ENCODE data around the gene BTBD6.
"Not testable (repeated sequence)": the region's sequence is repeated elsewhere in the genome, so short reads cannot be mapped to it uniquely, and the experiment has no call there.

BTBD6 gene

DNA sequence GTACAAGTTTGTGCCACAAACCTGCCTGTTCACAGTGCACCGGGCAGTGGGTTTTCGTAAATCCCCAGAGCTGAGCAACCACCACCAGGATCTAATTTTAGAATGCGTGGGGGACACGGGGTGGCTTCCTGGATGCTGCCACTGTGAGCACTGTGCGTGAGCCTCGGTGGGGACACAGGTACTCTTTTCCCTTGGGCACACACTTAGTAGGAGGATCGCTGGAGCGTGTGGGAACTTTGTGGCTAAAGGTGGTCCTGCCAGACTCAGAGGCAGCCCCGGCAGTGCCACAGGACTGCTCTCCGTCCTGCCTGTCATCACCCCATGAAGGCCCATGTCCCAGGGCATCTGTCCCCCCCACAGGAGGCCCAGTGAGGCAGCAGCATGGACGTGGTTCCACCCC lies 21.1 kb downstream of the BTBD6 start:
- DNase-seq (ENCODE audit: low spot score) = no peak

GRCh38 chr14:105271224-105271890 lies 23.0 kb downstream of the BTBD6 start:
- DNase-seq (ENCODE audit: low spot score) = no peak

DNA sequence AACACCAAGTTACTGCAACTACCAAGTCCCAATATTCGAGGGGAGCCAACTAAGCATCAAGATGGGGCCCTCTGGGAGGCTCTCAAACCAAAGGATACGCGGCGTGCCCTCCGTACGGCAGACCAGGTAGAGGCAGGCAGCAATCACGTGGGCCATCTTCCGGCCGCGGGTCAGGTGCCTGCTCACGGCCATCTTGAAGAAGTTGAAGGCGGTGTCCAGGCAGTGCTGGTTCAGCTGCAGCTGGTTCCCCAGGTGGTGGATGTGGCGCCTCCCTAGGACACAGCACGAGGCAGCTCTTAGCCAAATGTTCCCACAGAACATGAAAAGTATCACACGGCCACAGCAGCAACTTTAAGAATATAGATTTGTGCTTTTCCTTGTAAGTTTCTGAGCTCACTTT lies 24.3 kb downstream of the BTBD6 start:
- DNase-seq (ENCODE audit: low spot score) = no peak

DNA sequence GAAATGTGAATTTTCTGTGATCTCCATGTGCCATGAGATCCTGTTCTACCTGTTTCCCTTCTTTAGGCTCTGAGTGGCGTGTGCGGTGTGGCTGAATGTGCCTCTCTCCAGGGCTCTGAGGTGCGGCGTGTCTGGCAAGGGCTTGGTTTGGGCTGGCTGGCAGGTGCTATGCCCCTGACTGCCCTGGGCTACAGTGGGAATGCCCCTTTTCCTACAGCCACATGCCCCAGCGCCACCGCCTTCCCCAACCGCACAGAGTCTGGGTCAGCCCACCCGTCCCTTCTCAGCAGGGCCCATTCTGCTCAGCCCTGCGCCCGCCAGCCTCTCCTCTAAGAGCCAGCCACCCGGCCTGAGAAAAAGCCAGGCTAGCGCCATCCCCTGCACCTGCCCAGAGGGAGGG lies 24.7 kb downstream of the BTBD6 start:
- DNase-seq (ENCODE audit: low spot score) = no peak

DNA sequence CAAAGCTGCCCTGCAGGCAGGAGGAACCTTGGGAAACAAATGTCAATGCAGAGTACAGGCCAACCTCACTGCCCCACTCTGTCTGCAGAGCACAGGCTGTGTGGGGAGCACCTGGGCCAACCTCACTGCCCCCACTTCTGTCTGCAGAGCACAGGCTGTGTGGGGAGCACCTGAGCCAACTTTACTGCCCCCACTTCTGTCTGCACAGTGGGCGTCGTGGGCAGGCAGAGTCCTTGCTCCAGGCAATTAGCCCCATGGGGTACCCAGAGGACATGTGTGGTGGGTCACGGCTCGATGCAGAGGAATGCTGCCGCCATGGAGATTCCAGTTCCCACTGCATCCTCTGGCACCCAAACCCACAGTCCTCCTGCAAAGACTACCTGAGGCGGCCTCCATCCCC lies 26.3 kb downstream of the BTBD6 start:
- DNase-seq (ENCODE audit: low spot score) = no peak

- DNase-seq (ENCODE audit: low spot score) = peak; percentile 36
Measured at GRCh38 chr14:105275267-105275946, 27.1 kb downstream of the BTBD6 start.

- not testable (repeated sequence) for DNase-seq (ENCODE audit: low spot score)
Measured at GRCh38 chr14:105277448-105277847, 29.1 kb downstream of the BTBD6 start.

GRCh38 chr14:105279642-105280361 lies 31.5 kb downstream of the BTBD6 start:
- no peak for DNase-seq (ENCODE audit: low spot score)

GRCh38 chr14:105280525-105280924 lies 32.2 kb downstream of the BTBD6 start:
- DNase-seq (ENCODE audit: low spot score) = no peak

DNA sequence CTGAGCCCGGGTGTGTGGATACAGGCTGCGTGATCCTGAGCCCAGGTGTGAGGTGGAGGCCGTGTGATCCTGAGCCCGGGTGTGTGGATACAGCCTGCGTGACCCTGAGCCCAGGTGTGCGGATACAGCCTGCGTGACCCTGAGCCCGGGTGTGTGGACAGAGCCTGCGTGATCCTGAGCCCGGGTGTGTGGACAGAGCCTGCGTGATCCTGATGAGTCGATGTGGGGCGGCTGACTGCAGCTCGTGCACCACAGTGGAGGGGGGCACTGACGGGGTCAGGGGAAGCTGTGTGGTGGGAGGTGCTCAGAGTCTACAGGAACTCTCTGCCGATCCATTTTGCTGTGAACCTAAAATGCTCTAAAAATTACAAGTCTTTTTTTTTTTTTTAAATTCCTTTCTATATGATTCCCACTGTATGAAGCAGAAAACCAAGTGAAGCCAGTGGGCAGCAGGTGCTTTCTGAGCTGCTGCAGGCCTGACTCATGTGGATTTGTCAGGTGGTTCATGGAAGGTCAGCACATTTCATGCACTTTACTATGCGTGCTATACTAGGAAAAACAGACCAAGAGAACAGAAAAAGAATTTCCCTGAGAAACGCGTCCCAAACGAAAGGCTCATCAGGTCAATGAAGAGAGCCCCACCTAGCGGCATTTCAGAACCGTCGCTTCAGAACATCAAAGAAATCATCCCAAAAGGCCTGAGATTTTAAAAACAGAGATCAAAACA lies 33.2 kb downstream of the BTBD6 start:
- peak; percentile 79 for DNase-seq (ENCODE audit: low spot score)

DNA sequence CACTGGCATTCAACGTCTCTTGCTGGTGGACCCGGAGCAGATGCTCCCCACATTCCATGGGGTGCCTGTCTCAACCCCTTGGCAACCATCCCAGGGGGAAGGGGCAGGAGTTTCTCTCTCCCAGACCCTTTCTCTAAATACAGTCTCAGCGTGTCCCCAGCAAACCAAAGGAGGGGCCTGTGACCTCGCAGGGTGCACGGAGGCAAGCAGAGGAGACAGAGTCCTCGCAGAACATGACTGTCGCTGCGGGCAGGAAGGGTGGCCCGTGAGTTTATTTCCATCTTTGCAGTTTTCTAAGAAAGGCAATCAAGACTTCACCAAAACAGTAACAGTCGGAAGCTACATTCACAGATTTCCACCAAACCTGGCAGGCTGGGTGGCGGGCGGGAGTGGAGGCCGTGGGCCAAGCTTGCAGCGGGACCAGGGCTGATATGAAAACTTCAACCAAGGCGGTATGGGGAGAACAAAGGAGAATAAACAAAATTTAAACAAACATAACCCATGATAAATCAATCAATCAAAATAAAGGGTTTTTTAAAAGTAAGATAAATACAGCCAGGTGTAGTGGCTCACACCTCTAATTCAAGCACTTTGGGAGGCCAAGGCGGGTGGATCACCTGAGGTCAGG lies 33.9 kb downstream of the BTBD6 start:
- DNase-seq (ENCODE audit: low spot score) = no peak

DNA sequence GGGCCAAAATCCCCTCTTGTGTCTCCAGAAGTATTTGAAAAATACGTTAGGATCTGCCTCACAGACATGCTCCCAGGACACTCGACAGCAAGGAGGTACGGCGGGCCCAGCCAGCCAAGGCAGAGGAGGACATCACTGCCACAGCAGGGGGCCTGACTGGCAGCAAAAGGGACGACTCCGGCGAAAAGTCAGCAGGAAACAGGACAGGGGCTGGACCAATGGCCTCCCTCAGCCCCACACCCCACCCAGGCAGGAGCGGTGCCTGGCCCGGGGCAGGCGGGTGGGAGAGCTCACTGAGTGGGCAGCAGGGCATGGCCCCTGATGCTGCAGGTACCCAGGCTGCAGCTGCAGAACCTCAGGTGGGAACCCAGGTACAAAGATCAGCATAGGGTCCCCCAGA lies 34.7 kb downstream of the BTBD6 start:
- no peak for DNase-seq (ENCODE audit: low spot score)

- no peak for DNase-seq (ENCODE audit: low spot score)
Measured at GRCh38 chr14:105283899-105284298, 35.6 kb downstream of the BTBD6 start.

GRCh38 chr14:105285174-105285573 lies 36.8 kb downstream of the BTBD6 start:
- no peak for DNase-seq (ENCODE audit: low spot score)

DNA sequence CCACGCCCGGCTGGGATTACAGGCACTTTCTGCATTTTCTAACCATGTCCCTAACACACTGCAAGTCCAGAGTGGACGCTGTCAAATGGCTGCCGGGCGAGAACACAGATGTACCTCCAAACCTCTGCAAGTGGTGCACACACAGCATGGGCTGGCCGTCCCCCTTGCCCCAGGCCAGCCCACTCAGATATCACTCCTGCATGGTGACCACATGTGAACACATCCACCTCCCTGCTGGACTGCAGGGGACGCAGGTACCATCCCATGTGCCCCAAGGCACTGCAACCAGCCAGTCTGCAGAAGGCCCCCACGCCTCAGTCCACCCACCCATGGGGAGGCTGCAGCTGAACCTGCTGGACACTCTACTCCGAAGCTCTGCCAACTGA lies 38.4 kb downstream of the BTBD6 start:
- DNase-seq (ENCODE audit: low spot score) = no peak

DNA sequence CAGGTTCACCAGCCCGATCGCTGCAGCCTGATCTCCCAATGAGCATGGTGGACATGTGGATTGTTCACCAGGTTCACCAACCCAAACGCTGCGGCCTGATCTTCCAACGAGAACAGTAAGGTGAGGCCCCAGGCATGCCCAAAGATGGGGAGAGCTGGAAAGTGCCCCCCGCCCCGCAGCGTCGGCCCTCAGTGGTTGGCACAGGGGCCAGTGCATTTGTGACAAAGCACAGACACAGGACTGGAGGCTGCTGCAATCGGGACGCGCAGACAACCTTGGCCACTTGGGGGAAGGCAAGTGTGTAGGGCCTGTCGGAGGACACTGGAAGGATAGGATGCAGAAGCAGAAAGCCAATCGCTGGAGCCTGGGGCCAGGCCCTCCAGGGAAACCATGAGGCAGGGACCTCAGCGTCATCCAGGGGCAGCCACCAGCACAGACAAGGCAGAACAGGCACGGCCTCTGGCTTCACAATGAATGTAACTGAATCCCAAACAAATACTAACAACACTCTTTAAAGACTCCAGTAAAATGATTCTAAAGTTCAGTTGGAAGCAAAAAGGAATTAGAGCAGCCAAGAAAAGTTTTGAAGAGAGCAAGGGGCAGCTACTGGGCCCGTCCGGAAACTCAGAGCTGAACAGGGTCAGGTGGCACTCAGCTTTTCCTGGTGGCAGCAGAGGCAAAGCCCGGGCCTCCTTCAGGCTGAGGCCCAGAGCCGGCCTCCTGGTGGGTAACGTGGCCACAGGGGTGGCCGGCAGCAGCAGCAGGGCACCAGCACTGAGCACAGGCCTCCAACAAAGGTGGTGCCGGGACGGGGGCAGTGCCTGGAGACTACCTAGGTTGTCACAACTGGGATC lies 39.1 kb downstream of the BTBD6 start:
- no peak for DNase-seq (ENCODE audit: low spot score)

GRCh38 chr14:105288936-105289335 lies 40.6 kb downstream of the BTBD6 start:
- not testable (repeated sequence) for DNase-seq (ENCODE audit: low spot score)

GRCh38 chr14:105290621-105291346 lies 42.5 kb downstream of the BTBD6 start:
- DNase-seq (ENCODE audit: low spot score) = no peak

DNA sequence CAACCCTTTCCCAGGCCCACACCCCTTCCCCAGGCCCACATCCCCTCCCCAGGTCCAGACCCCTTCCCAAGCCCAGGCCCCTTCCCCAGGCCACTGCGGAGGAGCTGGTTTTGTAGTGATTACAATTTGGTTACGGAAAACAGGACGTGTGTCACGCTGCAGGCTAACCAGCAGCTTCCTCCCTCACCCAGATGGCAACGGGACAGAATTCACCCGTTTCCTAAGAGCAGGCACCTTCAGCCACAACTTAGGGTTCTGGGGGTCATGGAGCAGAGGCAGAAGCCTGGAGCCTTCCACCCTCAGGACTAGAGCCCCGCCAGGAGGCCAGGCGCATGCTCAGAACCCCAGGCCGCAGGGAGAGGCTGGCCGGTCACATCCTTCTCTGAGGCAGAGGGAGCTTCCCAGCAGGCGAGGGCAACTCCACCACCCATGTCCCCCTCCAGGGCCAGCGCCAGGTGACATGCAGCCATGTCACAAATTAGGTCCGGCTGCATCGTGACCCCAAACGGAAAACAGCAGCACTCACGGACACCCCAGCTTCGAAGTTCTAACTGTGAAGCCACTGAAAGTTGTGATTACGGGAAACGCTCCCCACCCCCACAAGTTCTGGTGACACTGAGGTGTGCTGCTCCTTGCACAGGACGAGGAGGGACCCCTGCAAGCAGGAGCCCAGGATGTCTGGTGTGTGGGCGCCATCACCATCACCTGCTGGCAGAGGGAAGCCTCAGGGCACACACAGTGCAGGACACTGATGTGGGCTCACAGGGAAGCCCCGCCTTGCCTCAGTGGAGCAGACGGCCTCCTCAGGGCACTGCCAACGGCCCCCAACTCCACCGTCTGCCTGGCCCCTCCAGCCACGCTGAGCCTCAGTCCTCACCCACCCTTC lies 44.7 kb downstream of the BTBD6 start:
- DNase-seq (ENCODE audit: low spot score) = no peak
